Measurements from ENCODE around the gene NOTCH3.

The NOTCH3 gene

GRCh38 chr19:15161028-15161984 lies 39.5 kb downstream of the NOTCH3 start:
- DNase-seq (ENCODE audit: low read depth, low spot score), result no peak

- DNase-seq (ENCODE audit: low read depth, low spot score), result no peak
Measured at GRCh38 chr19:15159251-15159650, 41.5 kb downstream of the NOTCH3 start.

GRCh38 chr19:15156391-15156790 lies 44.4 kb downstream of the NOTCH3 start:
- no peak for DNase-seq (ENCODE audit: low read depth, low spot score)

GRCh38 chr19:15155296-15155695 lies 45.5 kb downstream of the NOTCH3 start:
- no peak for DNase-seq (ENCODE audit: low read depth, low spot score)

GRCh38 chr19:15154002-15154612 lies 46.7 kb downstream of the NOTCH3 start:
- DNase-seq (ENCODE audit: low read depth, low spot score), result no peak

GRCh38 chr19:15149737-15150136 lies 51.1 kb downstream of the NOTCH3 start:
- DNase-seq (ENCODE audit: low read depth, low spot score), result no peak

GRCh38 chr19:15147090-15147489 lies 53.7 kb downstream of the NOTCH3 start:
- no peak for DNase-seq (ENCODE audit: low read depth, low spot score)

- DNase-seq (ENCODE audit: low read depth, low spot score), result no peak
Measured at GRCh38 chr19:15144046-15144646, 56.6 kb downstream of the NOTCH3 start.

- DNase-seq (ENCODE audit: low read depth, low spot score), result no peak
Measured at GRCh38 chr19:15142313-15142712, 58.5 kb downstream of the NOTCH3 start.

- no peak for DNase-seq (ENCODE audit: low read depth, low spot score)
Measured at GRCh38 chr19:15141143-15141542, 59.7 kb downstream of the NOTCH3 start.

- DNase-seq (ENCODE audit: low read depth, low spot score), result no peak
Measured at GRCh38 chr19:15138427-15138826, 62.4 kb downstream of the NOTCH3 start.

GRCh38 chr19:15137777-15138176 lies 63.0 kb downstream of the NOTCH3 start:
- DNase-seq (ENCODE audit: low read depth, low spot score), result no peak

GRCh38 chr19:15136234-15136954 lies 64.4 kb downstream of the NOTCH3 start:
- no peak for DNase-seq (ENCODE audit: low read depth, low spot score)

GRCh38 chr19:15129856-15130585 lies 70.8 kb downstream of the NOTCH3 start:
- DNase-seq (ENCODE audit: low read depth, low spot score), result no peak

- DNase-seq (ENCODE audit: low read depth, low spot score), result no peak
Measured at GRCh38 chr19:15128162-15128770, 72.5 kb downstream of the NOTCH3 start.

- DNase-seq (ENCODE audit: low read depth, low spot score), result no peak
Measured at GRCh38 chr19:15126131-15126910, 74.5 kb downstream of the NOTCH3 start.

GRCh38 chr19:15125232-15126067 lies 75.3 kb downstream of the NOTCH3 start:
- DNase-seq (ENCODE audit: low read depth, low spot score), result peak; percentile 91

GRCh38 chr19:15124572-15125231 lies 76.1 kb downstream of the NOTCH3 start:
- DNase-seq (ENCODE audit: low read depth, low spot score), result no peak

GRCh38 chr19:15123900-15124299 lies 76.9 kb downstream of the NOTCH3 start:
- no peak for DNase-seq (ENCODE audit: low read depth, low spot score)
